Fibroblast of gingiva (primary cell): ENCODE results near the gene STAG2.

Source experiments
- DNase-seq: peaks from one replicate; pipeline ENCODE4 v3.0.0-alpha.2; 2011; ENCODE audit warnings: low read depth

The STAG2 gene

GRCh38 chrX:123975180-123975579, 13.7 kb downstream of the STAG2 start:
- no peak for DNase-seq

DNA sequence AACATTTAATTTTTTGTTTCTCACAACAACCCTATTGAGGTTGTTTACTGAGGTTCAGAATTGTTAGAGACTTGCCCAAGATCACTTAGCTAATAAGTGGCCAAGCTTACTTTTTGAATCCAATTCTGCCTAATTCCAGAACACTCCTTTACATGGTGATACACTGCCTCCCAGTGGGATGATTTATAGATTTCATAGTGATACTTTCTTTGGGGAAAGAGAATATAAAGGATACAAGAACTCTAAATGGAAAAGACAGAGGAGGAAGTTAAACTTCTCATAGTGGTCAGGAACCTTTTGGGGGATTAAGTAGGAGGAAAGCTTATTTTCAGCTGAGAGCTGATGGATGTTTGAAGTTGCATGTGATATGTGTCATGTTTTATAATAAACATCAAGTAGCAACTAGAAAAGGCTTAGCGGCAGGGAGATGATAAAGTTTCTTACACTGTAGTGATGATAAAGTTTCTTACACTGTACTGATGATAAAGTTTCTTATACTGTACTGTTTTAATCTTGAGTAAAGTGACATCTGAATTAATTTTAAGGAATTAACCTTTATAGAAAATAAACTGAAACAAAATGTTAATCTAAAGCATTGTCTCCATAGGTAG, 15.3 kb downstream of the STAG2 start:
- DNase-seq = peak; percentile 34

DNA sequence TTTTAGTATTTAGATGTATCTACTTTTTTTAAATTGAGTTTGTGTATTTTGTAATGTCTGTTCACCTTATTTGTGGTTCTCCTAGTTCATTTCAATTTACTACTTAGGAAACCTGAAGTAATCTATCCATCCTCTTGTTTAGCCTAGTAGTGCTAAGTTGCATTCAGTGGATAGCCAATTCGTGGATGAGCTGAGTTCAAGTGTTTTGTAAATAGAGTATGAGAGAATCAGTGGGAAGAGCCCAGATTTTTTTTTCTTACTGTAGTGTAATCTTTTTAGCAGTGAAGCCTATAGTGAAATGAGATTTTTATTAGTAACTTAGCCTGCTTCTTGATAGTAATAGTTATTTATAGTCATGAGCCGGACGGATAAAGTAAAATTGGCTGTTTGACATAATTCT, 21.7 kb downstream of the STAG2 start:
- no peak for DNase-seq

- no peak for DNase-seq
Measured at GRCh38 chrX:123986377-123986776, 24.9 kb downstream of the STAG2 start.

- no peak for DNase-seq
Measured at GRCh38 chrX:123988423-123989111, 27.1 kb downstream of the STAG2 start.

GRCh38 chrX:123989235-123989634, 27.7 kb downstream of the STAG2 start:
- DNase-seq = no peak

DNA sequence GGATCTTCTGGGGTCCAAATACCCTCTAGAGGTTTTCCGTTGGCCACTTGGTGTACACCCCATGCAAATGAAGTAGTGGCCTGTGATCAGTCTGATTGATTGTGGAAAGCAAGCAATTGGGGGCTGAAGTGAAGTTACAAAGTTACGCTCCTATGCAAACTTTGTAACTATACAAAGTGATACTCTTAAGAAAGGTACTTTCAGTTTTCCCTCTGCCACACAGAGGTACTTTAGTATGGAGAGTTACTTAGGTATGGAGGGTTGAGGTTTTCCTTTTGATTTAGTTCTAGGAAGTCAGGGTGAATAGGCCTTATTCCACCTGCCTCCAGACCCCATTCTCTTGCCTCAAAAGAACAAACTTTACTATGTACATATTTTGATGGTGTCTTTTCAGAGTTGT, 28.7 kb downstream of the STAG2 start:
- no peak for DNase-seq

DNA sequence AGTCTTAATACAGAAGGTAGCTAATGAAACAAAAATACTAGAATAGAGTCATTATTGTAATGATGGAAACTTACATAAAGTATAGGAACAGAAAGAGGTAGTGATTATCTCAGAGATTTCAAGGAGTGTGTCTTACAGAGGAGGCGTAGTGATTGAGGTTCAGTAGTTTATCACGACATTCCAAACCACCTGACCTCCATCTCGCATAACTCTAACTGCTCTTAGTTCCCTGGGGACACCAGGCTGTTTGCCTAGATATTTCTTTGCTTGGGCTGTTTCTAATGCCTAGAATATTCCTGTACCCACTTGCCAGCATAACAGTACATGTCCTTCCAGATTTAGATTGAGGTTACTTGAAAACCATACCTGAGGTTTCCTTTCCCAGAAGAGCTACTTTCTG, 29.1 kb downstream of the STAG2 start:
- no peak for DNase-seq

- peak; percentile 58 for DNase-seq
Measured at GRCh38 chrX:123993326-123993725, 31.8 kb downstream of the STAG2 start.

GRCh38 chrX:123993904-123994635, 32.6 kb downstream of the STAG2 start:
- peak; percentile 51 for DNase-seq

DNA sequence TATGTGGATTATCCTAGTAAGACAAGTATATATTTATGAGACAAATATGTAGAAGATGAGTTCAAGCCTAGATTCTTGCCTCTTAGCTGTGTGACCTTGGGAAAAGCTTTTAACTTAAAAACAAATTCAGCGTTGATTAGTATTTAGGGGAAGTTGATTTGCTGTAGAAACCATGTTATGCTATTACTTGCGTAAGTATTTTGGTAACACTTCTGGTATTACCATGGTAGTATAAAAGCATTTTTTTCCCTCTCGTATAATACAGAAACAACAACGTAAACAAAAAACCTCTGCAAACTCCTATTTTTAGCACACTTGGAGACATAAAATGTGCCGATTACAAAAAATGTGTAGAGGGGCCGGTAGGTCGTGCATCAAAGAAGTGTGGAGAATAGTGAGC, 33.2 kb downstream of the STAG2 start:
- DNase-seq = no peak

DNA sequence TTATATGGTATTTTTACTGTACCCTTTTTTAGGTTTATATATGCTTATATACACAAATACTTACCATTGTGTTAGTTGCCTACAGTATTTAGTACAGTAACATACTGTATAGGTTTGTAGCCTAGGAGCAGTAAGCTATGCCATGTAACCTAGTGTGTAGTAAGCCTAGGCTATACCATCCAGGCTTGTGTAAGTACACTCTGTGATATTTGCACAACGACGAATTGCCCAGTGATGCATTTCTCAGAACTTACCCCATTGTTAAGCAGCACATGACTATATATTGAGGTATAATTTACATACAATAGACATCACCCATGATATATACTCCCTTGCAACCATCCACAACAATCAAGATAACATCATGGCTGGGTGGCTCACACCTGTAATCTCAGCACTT, 40.1 kb downstream of the STAG2 start:
- no peak for DNase-seq

- DNase-seq = no peak
Measured at GRCh38 chrX:124005228-124005627, 43.7 kb downstream of the STAG2 start.

DNA sequence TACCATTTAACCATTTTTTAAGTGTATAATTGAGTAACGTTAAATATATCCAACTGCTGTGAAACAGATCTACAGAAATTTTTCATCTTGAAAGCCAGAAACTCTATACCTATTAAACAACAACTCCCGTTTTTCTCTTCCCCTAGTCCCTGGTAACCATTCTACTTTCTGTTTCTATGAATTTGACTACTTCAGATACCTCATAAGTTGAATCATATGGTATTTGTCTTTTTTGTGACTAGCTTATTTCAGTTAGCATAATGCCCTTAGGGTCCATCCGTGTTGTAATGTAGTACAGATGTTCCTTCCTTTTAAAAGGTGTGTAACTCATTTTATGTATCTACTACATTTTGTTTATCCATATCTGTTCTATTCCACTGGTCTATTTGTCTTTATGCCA, 48.7 kb downstream of the STAG2 start:
- DNase-seq = no peak

DNA sequence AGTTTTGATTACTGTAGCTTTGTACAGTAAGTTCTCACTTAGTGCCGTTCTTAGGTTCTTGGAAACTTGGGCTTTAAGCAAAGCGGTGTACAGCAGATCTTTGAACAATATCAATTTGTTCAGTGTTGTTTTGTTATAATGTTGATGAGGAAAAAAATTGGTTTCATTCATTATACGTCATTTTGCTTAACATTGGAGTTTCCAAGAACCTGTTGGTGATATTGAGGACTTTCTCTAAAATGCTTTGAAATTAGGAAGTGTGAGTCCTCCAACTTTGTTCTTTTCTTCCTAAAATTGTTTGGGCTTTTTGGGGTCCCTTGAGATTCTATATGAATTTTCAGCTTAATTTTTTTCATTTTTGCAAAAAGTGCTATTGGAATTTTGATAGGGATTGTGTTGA, 49.1 kb downstream of the STAG2 start:
- DNase-seq = no peak

GRCh38 chrX:124015721-124016120, 54.2 kb downstream of the STAG2 start:
- DNase-seq = no peak

- no peak for DNase-seq
Measured at GRCh38 chrX:124016825-124017224, 55.3 kb downstream of the STAG2 start.

GRCh38 chrX:124018023-124018422, 56.5 kb downstream of the STAG2 start:
- DNase-seq = no peak

- DNase-seq = no peak
Measured at GRCh38 chrX:124023838-124024238, 62.3 kb downstream of the STAG2 start.

DNA sequence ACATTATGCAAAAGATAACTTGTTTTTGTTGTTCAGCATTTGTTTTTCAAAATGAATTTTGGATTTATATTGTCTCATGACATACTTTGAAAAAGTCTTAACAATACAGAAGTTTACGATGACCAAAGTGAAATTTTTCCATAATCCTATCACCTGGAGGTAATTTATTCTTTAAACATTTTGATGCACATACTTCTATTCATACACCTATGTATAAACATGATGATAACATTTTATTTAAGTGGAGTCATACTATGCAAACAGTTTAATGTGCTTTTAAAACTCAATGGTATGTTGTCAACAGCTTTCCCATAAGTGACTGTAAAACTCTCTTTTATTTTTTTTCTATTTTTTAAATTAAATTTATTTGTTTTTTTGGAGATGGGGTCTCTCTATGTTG, 65.0 kb downstream of the STAG2 start:
- DNase-seq = no peak

GRCh38 chrX:124028182-124028581, 66.7 kb downstream of the STAG2 start:
- DNase-seq = peak; percentile 6

DNA sequence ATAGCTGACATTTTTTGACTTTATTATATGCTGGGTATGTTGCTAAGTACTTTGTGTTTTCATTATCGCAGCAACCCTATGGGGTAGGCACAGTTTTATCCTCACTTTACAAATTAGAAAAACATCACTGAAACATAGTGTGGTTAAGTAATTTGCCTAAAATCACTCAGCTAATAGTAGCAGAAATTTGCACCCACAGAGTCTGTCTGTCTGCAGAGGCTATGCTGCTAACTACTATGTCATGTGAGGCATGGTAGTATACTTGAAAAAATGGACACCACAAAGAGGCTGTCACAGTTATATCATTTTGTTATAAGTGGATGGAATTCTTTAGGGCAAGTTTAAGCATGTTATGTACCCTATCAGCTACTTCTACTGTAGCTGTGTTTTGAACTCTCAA, 69.0 kb downstream of the STAG2 start:
- DNase-seq = no peak

DNA sequence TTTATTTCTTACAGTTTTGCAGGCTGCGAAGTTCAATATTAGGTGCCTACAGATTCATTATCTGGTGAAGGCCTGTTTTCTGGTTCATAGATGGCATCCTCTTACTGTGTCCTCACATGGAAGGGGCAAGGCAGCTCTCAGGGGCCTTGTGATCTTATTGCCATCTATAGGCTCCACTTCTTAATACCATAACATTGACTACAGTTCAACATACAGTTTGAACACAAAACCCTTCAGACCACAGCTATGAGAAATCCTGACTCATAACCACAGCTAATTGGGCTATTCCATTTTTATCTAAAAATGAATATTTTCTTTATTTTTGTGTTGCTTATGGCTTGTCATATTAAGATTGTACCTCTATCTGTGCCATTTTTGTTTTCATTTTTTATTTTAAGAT, 72.3 kb downstream of the STAG2 start:
- DNase-seq = no peak
